NCI-H524 treated with DMSO at 0.1 percent for 48 hours (cell line): Measurements from ENCODE around the gene RADIL.

ENCODE experiments used
- DNase-seq: peaks from one replicate; lab custom pipeline; 2025; lab: John Stamatoyannopoulos, UW

RADIL gene

GRCh38 chr7:4792537-4793126 lies 90.9 kb downstream of the RADIL start:
- DNase-seq: no peak

- no peak for DNase-seq
Measured at GRCh38 chr7:4791738-4792536, 91.6 kb downstream of the RADIL start.

- DNase-seq: no peak
Measured at GRCh38 chr7:4791101-4791737, 92.3 kb downstream of the RADIL start.

GRCh38 chr7:4790516-4790991 lies 93.0 kb downstream of the RADIL start:
- no peak for DNase-seq

GRCh38 chr7:4790078-4790465 lies 93.4 kb downstream of the RADIL start:
- DNase-seq: no peak

GRCh38 chr7:4789194-4790077 lies 94.1 kb downstream of the RADIL start:
- DNase-seq: no peak

GRCh38 chr7:4788627-4789189 lies 94.8 kb downstream of the RADIL start:
- no peak for DNase-seq

- DNase-seq: no peak
Measured at GRCh38 chr7:4787947-4788626, 95.4 kb downstream of the RADIL start.

- DNase-seq: no peak
Measured at GRCh38 chr7:4787541-4787940, 96.0 kb downstream of the RADIL start.

- DNase-seq: no peak
Measured at GRCh38 chr7:4786015-4786414, 97.5 kb downstream of the RADIL start.

- no peak for DNase-seq
Measured at GRCh38 chr7:4785371-4785770, 98.1 kb downstream of the RADIL start.

- no peak for DNase-seq
Measured at GRCh38 chr7:4784799-4785198, 98.7 kb downstream of the RADIL start.

GRCh38 chr7:4783762-4784351 lies 99.7 kb downstream of the RADIL start:
- DNase-seq: no peak

- no peak for DNase-seq
Measured at GRCh38 chr7:4783292-4783652, 100.2 kb downstream of the RADIL start.

GRCh38 chr7:4782333-4783291 lies 100.9 kb downstream of the RADIL start:
- DNase-seq: no peak

GRCh38 chr7:4781366-4782069 lies 102.0 kb downstream of the RADIL start:
- no peak for DNase-seq

- DNase-seq: no peak
Measured at GRCh38 chr7:4779118-4779517, 104.4 kb downstream of the RADIL start.

GRCh38 chr7:4775848-4776623 lies 107.5 kb downstream of the RADIL start:
- DNase-seq: no peak
